Erythroblast (primary cell): ENCODE results near the gene SOCS2.

Source experiments
- GATA1 ChIP-seq: IDR thresholded peaks from 2 replicates; pipeline ENCODE4 v1.6.1; 2011; ENCODE audit warnings: low read depth, mild to moderate bottlenecking, control low read depth, low read length, moderate library complexity
- POLR2A ChIP-seq: IDR thresholded peaks from 2 replicates; pipeline ENCODE4 v1.6.1; 2011; ENCODE audit warnings: mild to moderate bottlenecking, low read length

DNA sequence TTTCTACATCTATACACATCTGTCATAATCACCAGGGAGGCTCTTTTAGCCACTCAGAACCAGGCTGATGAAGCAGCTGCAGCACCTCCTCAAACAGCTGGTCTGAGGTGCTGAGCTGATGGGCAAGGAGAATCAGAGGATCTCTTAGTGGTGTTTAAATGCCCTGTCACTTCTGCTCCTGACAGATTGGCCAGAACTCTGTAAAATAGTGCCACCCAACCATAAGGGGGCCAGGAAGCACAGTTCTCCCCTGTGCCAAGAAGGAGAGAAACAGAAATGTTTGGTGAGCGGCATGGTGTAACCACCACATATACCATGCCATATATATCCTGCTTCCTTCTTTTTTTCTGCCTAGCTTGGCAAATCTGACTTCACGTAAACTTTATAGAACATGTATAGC lies 12.8 kb downstream of the SOCS2 start:
- TF ChIP-seq POLR2A (no peak), GATA1 (no peak)
